NCI-H2196 (cell line): Measurements from ENCODE around the gene GDI1.
A peak's percentile ranks its signal among the peaks of the same experiment; 100 is the strongest.

Experiments used
- DNase-seq: peaks from one replicate; lab custom pipeline; 2025; ENCODE audit not compliant: unreplicated experiment; lab: John Stamatoyannopoulos, UW

GDI1 gene

DNA sequence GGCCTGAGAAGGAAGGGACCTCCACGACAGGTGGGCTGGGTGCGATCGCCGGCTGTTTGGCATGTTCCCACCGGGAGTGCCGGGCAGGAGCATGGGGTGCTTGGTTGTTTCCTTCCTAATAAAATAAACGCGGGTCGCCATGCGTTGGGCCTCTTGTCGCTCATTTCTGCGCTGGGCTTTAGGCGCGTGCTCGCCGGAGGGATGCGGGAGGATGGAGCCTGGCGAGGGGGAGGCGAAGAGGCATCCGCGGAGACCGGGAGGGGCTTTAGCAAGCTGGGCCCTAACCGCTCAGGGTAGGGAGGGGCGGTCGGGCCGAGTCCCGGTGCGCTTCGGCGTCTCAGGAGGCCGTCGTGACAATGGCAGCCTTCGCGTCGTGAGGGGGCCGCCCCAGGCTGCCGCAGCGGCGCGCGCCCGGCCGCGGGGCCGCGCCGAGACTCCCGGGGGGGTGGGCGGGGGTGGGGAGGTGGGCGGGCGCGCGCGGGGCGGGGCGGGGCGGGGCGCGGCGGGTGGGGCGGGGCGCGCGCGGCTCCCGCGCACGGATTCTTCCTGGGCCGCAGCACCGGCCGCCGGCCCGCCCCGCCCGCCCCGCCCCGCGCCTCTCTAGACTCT lies 476 bp upstream of the GDI1 start:
- DNase-seq = peak; percentile 21

DNA sequence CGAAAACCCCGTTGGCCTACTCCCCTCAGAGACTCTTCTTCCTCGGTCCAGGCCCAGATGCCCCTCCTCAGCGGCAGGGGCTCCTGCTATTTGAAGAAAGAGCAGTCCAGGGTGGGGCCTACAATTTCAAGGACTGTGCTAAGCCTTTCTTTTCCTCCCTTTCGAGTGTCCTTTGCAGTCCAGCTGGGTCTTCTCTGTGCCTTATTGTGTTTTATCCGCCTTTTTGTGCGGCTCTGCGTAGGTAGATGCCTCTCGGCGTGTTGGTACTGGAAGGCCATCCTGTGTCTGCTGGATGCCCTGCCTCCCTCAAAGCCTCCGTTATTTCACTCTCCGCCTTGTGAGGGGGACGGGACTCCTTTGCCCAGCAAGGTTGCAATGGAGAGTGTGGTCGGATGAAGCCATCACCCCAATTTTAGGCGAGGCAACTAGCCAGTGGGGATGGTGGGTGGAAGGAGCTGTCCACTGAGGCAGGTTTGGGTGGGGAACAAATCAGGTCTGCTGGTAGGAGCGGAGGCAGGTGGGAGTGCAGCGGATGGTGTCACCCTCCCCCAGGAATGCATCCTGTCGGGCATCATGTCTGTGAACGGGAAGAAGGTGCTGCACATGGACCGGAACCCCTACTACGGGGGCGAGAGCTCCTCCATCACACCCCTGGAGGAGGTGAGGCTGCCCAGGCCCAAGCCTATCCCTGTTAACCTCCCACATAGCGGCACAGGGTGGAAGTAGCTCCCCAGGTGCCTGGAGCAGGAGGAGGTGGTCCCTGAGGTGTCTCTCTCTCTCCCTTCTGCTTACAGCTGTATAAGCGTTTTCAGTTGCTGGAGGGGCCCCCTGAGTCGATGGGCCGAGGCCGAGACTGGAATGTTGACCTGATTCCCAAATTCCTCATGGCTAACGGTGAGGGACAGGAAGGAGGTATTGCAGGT lies 1.3 kb downstream of the GDI1 start:
- DNase-seq = no peak

DNA sequence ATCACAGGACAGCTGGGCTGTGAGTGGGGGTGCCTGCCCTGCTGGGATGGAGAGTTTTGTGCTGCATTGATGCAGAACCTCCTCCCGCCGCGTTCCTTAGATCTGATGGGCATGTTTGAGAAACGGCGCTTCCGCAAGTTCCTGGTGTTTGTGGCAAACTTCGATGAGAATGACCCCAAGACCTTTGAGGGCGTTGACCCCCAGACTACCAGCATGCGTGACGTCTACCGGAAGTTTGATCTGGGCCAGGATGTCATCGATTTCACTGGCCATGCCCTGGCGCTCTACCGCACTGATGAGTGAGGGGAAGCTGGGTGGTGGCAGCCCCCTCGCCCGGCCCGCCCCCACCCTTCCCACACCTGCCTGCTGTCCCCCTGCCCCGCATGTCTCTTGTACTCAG lies 2.9 kb downstream of the GDI1 start:
- no peak for DNase-seq

DNA sequence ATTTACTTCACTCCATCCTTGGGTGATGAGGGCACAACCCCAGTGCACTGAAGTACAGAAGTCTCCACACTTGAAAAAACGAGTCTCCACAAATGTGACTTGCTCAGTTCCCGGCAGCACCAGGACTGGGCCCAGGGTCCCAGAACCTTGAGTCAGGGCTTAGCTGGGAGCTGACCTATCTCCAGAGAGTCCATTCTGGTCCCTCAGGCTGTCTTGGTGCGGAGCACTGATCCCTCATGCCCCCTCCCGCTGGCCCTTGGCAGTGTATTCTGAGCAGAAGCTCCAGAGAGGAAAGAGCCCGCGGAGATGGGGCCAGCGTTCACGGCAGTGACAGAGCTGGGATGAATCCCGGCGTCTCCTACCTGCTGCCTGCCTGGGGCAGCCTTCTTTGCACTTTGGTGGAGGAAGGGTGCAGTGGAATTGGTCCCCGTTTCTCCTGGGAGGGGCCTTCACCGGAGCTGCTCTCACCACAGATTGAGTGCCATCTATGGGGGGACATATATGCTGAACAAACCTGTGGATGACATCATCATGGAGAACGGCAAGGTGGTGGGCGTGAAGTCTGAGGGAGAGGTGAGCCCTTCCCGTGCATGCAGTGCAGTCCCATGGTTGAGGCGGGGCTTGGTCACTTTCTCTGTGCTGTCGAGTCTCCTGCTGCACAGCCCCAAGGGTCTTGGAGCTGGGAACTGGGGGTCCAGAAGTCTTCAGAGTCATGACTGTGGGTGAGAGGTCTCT lies 3.8 kb downstream of the GDI1 start:
- no peak for DNase-seq

DNA sequence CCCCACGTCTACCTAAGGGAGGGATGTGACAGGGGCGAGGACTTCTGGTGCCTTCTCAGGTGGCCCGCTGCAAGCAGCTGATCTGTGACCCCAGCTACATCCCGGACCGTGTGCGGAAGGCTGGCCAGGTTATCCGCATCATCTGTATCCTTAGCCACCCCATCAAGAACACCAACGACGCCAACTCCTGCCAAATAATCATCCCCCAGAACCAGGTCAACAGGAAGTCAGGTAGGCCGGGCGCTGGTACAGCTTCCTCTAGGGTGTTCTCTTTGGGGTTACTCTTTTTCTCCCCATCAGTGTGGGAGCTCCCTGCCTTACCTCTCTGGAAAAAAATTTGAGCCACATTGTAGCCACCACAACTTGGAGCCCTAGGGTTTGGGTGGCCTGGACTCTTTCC lies 4.6 kb downstream of the GDI1 start:
- no peak for DNase-seq

DNA sequence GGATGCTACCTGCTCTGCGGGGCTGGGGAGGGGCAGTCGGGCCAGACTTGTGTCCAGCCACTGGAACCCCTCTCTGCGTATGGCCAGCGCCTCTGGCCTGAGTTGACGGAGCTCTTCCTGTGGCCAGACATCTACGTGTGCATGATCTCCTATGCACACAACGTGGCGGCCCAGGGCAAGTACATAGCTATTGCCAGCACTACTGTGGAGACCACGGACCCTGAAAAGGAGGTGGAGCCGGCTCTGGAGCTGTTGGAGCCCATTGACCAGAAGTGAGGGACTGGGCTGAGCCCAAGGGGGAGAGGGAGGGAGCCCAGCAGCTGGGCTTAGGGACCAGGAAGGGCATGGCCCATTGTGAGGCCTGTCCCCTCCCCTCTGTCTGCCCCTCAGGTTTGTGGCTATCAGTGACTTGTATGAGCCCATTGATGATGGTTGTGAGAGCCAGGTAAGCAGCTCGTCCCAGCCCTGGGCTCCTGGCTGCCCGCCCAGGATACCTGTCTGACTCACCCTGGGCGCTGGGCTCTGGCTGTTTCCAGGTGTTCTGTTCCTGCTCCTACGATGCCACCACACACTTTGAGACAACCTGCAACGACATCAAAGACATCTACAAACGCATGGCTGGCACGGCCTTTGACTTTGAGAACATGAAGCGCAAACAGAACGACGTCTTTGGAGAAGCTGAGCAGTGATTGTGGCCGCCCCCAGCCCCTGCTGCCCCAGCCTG lies 5.2 kb downstream of the GDI1 start:
- no peak for DNase-seq

DNA sequence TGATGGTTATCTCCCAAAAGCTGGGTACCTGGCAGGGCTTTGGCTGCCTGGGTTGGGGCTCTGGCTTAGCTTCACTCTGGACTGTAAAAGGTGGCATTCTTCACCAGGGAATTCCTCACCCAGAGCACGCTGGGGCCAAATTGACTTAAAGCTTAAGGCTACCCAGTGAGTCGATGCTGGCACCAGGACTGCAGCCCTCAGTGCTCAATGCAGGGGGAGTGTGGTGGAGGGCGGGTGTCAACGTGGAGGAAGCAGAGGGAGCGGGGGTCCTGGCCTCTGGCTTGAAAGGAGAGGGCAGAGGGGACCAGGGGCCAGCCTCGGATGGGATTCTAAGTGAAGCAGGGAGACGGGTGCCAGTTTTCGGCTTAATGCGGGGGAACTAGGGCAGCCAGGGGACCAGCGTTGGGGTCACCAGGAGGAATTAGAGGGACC lies 6.5 kb downstream of the GDI1 start:
- no peak for DNase-seq

DNA sequence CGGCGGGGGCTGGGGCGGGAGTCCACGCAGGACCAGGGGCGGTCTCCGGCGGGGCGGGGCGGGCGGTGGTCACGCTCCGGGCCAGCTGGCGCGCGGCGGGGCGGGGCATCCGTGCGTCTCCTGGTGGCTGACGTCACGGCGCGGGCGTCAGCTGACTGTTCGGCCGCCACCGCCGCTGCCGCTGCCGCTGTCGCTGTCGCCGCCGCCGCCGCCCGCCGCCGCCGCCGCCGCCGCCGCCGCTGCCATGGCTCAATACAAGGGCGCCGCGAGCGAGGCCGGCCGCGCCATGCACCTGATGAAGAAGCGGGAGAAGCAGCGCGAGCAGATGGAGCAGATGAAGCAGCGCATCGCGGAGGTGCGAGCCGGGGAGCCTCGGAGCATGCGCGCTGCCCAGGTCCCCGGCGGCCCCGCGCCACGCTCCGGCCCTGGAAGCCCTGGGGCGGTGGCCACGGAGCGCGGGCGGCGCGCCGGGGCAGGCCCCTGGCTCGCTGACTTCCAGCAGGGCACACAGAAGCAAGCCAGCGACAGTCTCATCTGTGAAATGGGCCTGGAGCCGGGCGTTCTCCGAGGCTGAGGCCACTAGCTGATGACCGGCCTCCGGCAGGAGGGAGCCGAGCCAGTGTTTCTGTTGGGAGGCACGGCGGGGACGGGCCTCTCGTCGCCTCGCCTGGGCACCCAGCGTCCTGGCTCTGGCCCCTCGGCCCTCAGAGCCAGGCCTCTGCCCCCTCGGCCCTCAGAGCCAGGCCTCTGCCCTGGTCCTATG lies 7.2 kb downstream of the GDI1 start, which contains the start of gene FAM50A:
FAM50A (plus strand) TSS at position 150 of the 763 bp plus-strand sequence; CDS start at position 245, 95 bp downstream.
- peak; percentile 64 for DNase-seq

DNA sequence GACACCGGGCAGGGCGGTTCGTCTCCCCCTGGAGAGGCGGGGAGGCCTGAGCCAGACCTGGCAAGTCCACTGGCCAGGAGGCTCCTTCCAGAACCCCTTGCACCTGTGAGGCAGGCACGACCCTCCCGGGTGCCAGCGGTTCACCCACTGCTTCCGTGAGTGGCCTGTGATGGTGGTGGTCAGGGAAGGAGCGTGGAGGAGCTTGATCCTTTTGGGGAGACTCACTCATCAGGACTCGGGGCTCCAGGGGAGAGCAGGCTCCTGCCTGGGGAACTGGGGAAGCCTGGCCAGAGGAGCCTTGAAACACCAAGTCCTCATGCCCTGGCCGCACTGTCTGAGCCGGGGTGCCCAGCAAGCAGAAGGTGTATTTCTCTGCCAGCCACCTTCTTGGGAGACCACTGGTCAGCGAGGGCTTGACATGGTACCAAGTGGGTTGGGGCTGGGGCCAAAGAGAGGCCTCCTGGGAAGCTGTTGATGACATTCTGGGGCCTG lies 7.8 kb downstream of the GDI1 start:
- DNase-seq = no peak

DNA sequence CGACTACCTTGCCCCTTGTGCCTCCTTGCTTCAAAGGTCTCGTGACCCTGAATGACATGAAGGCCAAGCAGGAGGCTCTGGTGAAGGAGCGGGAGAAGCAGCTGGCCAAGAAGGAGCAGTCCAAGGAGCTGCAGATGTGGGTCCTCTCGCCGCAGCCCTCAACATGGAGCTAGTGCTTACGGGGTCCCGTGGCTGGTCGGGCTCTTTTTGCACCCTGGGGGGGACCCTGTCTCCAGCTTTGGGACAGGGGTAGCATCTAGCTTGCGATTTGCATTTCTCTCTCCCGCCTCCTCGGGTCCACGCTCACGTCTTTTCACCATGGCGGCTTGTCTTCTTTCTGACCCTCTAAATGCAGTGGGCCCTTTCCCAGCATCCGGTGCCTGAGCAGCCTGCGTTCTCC lies 8.8 kb downstream of the GDI1 start:
- DNase-seq = no peak

DNA sequence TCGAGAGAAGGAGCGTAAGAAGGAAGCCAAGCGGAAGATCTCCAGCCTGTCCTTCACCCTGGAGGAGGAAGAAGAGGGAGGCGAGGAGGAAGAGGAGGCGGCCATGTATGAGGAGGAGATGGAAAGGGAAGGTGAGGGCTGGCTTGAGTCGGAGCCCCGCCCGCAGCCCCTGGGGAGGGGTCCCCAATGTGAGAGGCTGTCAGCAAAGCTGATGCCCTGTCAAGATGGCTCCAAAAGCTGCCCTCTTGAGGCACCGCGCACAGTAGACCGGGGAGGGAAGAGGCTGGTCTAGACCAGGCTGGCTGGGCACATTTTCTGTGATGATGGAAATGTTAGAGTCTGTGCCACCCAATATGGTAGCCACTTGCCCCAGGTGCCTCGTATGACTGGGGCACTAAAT lies 9.5 kb downstream of the GDI1 start:
- DNase-seq = no peak

DNA sequence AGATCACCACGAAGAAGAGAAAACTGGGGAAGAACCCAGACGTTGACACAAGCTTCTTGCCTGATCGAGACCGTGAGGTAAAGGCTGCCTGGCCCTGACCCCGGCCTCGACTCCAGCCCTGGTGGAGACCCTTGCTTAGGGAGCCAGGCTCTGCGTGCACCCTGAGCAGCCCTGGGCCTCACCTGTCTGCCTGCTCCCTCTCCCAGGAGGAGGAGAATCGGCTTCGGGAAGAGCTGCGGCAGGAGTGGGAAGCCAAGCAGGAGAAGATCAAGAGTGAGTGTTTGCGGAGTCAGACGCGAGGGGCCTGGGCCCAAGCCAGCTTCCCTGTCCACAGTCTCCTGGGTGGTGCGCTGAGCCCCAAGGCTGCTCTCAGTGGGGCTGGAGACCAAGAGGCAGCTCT lies 11.5 kb downstream of the GDI1 start:
- no peak for DNase-seq

DNA sequence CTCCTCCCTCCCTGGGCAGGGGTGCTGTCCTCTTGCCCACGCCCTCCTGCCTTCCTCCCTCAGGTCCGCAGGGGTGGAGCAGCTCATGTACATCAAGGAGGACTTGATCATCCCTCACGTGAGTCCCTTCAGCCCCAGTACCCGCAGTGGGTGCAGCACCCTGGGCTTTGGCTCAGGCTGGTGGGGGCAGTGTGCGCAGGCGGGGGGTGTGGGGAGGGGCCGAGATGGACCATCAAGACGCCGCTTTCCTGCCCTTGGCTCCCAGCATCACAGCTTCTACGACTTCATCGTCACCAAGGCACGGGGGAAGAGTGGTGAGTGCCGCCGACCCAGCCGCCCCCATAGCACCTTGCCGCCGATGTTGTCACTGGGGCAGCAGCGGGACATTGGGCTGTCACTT lies 12.7 kb downstream of the GDI1 start:
- no peak for DNase-seq

DNA sequence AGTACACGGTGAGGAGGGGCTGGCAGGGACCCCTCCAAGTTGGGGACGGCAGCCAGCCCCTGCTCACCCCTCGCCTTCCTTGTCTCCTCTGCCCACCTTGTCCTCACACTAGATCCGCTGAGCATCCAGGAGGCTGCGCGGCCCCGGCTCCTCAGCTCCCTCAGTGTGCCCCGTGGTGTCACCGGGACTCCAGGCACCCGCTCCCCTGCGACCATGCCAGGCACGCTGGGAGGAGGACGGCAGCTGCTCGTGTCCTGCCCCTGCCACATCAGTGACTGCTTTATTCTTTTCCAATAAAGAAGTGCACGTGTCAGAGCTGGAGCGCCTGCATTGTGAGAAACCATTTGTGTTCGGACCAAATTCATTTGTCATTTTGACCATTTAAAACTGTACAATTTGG lies 13.4 kb downstream of the GDI1 start:
- no peak for DNase-seq

DNA sequence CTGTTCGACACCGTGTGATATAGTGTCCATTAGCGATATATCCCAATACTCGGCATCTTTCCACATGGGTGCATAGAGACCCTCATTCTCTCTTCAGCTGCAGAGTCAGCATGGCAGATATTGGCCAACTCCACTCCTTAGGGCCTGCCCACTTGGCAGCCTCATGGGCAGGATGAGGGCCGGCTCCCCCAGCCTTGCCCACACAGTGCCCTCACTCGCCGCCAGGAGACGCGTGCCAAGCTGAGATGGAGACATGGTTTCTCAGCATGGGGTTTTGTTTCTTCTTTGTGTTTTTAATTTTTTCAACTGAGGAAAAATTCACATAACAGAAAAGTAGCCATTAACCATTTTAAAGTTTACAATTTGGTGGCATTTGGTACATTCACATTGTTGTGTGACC lies 15.9 kb downstream of the GDI1 start:
- no peak for DNase-seq

DNA sequence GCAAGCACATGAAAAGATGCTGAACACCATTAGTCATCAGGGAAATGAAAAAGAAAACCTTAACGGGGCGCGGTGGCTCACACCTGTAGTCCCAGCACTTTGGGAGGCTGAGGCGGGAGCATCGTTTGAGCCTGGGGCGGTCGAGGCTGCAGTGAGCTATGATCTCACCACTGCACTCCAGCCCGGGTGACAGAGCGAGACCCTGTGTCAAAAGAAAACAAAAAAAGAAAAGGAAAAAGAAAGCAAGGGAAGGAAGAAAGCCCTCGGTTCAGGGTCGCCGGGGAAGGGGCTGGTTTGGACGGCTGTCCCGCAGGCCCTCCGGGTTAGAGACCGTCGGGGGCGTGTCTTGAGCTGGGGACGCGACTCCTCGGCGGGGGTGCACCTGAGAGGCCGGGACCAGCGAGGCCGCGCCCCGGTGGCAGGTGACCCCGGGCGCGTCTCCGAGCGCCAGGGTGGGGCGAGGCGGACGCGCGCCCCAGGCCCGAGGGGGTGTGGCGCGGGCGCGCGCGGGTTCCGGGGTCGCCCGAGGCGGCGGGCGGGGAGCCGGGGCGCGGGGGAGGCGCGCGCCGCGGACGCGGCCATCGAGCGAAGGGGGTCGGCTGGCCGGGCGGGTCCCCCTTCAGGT lies 20.6 kb downstream of the GDI1 start:
- DNase-seq = peak; percentile 54

DNA sequence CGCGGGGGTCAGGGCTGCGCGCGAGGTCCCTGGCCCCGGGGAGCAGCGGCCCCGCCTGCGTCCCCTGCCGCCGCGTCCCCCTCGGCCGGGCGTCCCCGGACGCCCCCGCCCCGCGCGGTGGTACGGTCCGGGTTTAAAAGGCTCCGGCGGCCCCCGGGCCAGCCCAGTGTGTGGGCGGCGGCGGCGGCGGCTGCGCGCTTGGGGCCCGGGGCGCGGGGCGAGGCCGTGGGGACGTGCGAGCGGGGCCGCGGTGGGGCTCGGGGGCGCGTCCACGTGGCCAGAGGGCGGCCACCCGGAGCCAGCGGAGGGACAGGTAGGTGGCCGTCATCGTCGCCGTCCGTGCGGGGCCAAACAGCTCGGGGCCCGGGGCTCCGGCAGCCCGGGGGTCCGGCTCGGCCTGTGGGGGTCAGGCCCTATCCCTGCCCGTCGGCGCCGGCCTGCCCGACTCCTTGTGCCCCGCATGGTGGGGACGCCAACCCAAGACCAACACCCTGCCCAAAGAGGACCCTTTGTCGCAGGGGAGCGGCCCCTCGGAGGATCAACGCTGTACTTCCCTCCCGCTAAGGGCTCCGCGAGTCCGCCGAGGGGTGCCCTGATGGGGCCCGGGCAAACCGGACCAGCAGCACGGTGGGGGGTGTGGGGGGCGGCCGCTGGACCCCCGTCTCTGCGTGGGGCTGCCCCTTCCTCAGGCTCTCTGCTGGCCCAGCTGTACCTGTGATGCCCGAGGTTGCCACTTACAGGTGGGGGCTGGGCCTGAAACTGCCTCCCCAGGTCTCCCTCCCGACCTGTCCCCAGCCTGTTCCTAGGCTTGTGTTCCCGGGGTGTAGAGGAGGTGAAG lies 21.4 kb downstream of the GDI1 start, which contains the start of gene PLXNA3:
PLXNA3 (plus strand) TSS at position 166 of the 838 bp plus-strand sequence. CDS start 1,903 bp downstream, outside the sequence.
- DNase-seq = peak; percentile 27

DNA sequence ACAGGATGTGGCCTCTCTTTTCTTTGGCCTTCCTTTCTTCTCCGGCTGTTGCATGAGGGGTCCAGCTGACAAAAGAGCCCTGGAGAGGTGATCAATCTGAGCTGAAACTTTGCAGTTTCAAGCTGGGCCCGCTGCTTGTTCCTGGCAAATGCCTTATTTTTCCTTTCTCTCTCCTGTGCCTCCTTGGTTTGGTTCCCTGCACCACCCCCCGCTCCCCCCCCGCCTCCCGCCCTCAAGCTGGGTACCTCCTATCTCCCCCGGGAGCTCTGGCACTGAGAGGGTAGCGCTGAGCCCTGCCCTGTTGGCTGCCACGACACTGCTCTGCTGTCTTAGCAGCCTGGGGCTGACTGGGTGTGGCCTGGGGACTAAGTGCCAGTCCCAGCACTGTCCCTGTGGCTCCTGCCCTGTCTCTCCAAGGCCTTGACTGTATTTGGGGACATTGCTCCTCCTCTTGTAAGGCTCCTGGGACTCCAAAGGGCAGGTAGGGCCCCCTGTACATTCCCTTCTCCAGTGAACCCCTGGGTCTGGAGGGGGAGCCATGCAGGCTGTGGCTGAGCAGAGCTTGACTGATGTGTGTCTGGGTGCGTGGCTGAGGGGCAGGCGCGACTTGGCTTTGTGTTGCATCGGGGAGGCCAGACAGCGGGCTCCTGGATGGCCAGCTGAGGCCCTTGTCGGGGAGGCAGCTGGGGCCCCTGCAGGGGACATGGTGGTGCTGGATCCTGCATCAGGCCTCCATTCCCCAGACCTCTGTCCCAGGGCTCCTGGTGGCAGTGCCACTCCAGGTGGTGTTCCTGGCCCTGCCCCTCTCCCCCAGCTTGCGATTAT lies 22.2 kb downstream of the GDI1 start:
- DNase-seq = no peak
